T-helper 9 cell (primary cell): Measurements from ENCODE around the gene PTPRD.

Source experiments
- DNase-seq: peaks from one replicate; pipeline ENCODE4 v3.0.0-alpha.2; 2020

Gene PTPRD

GRCh38 chr9:8651846-8652215, 1961.0 kb downstream of the PTPRD start:
- DNase-seq: no peak

- DNase-seq: no peak
Observed at GRCh38 chr9:8651070-8651845, 1961.5 kb downstream of the PTPRD start.

- DNase-seq: no peak
Observed at GRCh38 chr9:8649807-8650206, 1963.0 kb downstream of the PTPRD start.

- DNase-seq: no peak
Observed at GRCh38 chr9:8649160-8649559, 1963.6 kb downstream of the PTPRD start.

- no peak for DNase-seq
Observed at GRCh38 chr9:8648271-8648845, 1964.4 kb downstream of the PTPRD start.

- no peak for DNase-seq
Observed at GRCh38 chr9:8647824-8648223, 1965.0 kb downstream of the PTPRD start.

- DNase-seq: no peak
Observed at GRCh38 chr9:8644571-8644970, 1968.2 kb downstream of the PTPRD start.

GRCh38 chr9:8643896-8644295, 1968.9 kb downstream of the PTPRD start:
- no peak for DNase-seq

- no peak for DNase-seq
Observed at GRCh38 chr9:8643464-8643863, 1969.3 kb downstream of the PTPRD start.

- DNase-seq: no peak
Observed at GRCh38 chr9:8640761-8641160, 1972.0 kb downstream of the PTPRD start.

- no peak for DNase-seq
Observed at GRCh38 chr9:8637626-8638025, 1975.2 kb downstream of the PTPRD start.

GRCh38 chr9:8633784-8634183, 1979.0 kb downstream of the PTPRD start:
- no peak for DNase-seq

- DNase-seq: no peak
Observed at GRCh38 chr9:8632493-8632892, 1980.3 kb downstream of the PTPRD start.

- DNase-seq: no peak
Observed at GRCh38 chr9:8628791-8629190, 1984.0 kb downstream of the PTPRD start.

- DNase-seq: no peak
Observed at GRCh38 chr9:8627976-8628679, 1984.7 kb downstream of the PTPRD start.

- DNase-seq: no peak
Observed at GRCh38 chr9:8622871-8623270, 1989.9 kb downstream of the PTPRD start.

- no peak for DNase-seq
Observed at GRCh38 chr9:8622222-8622802, 1990.5 kb downstream of the PTPRD start.

- DNase-seq: no peak
Observed at GRCh38 chr9:8621416-8621815, 1991.4 kb downstream of the PTPRD start.

- DNase-seq: no peak
Observed at GRCh38 chr9:8616414-8616813, 1996.4 kb downstream of the PTPRD start.

- no peak for DNase-seq
Observed at GRCh38 chr9:8614926-8615440, 1997.8 kb downstream of the PTPRD start.

GRCh38 chr9:8613346-8613825, 1999.4 kb downstream of the PTPRD start:
- no peak for DNase-seq

- no peak for DNase-seq
Observed at GRCh38 chr9:8611153-8611552, 2001.6 kb downstream of the PTPRD start.

GRCh38 chr9:8610256-8610655, 2002.5 kb downstream of the PTPRD start:
- DNase-seq: no peak
